Cardiac fibroblast (primary cell): Measurements from ENCODE around the gene PYGM.

ENCODE experiments used
- DNase-seq, 2 donors: peaks; one replicate each; pipeline versions ENCODE4 v3.0.0 to v3.0.0-alpha.2; 2010; ENCODE audit warnings: low read depth in 2 of 2
- H3K4me3 ChIP-seq, 2 donors: replicated peaks in 1 of 2; 1 replicate in 1 of 2; 2 replicates in 1 of 2; pipeline ENCODE4 v1.5.1; 2011; ENCODE audit warnings: low read depth in 2 of 2, low read length in 2 of 2, mild to moderate bottlenecking in 2 of 2, moderate library complexity in 1 of 2
- TF ChIP-seq, protein P1 (sequence below): IDR thresholded peaks from one replicate; pipeline ENCODE4 v1.5.1; 2011; ENCODE audit warnings: low read depth, mild to moderate bottlenecking, low read length, inconsistent platforms

PYGM gene

DNA sequence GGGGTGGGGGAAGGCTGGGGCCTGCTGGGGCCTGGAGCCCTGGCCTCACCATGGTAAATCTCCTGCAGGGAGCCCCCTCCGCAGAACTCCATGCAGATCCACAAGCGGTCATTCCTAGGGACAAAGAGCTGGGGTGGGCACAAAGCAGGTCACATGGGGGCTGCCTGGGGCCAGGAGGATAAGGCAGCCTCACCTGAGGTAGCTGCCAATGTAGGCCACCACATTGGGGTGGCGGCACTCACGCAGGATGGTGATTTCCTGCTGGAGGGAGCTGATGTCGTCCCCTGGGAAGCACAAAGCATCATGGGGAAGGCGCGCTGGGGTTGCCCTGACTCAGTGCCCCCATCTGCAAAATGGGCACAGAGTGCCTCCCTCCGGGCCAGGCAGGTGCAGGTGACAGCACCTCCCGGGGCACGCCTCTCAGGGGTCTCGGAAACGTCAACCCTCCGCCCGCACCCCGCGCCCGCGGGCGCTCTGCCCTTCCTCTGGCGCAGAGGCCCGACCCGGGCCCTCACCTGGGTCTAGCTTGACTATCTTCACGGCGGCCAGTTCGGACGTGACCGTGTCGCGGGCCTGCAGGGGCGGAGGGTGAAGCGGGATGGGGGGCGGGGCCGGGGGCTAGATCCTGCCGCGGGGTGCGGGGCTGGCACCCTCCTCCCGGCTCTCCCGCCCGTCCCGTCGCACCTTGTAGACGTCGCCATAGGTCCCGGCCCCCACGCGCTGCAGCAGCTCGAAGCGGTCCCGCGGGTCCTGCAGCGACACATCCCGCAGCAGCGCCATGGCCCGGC, 42.8 kb upstream of the PYGM start:
- no peak for DNase-seq
- H3K4me3 ChIP-seq, result peak overlapping the region; percentile 49 to 62
- TF ChIP-seq, protein P1, sequence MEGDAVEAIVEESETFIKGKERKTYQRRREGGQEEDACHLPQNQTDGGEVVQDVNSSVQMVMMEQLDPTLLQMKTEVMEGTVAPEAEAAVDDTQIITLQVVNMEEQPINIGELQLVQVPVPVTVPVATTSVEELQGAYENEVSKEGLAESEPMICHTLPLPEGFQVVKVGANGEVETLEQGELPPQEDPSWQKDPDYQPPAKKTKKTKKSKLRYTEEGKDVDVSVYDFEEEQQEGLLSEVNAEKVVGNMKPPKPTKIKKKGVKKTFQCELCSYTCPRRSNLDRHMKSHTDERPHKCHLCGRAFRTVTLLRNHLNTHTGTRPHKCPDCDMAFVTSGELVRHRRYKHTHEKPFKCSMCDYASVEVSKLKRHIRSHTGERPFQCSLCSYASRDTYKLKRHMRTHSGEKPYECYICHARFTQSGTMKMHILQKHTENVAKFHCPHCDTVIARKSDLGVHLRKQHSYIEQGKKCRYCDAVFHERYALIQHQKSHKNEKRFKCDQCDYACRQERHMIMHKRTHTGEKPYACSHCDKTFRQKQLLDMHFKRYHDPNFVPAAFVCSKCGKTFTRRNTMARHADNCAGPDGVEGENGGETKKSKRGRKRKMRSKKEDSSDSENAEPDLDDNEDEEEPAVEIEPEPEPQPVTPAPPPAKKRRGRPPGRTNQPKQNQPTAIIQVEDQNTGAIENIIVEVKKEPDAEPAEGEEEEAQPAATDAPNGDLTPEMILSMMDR, result no peak

DNA sequence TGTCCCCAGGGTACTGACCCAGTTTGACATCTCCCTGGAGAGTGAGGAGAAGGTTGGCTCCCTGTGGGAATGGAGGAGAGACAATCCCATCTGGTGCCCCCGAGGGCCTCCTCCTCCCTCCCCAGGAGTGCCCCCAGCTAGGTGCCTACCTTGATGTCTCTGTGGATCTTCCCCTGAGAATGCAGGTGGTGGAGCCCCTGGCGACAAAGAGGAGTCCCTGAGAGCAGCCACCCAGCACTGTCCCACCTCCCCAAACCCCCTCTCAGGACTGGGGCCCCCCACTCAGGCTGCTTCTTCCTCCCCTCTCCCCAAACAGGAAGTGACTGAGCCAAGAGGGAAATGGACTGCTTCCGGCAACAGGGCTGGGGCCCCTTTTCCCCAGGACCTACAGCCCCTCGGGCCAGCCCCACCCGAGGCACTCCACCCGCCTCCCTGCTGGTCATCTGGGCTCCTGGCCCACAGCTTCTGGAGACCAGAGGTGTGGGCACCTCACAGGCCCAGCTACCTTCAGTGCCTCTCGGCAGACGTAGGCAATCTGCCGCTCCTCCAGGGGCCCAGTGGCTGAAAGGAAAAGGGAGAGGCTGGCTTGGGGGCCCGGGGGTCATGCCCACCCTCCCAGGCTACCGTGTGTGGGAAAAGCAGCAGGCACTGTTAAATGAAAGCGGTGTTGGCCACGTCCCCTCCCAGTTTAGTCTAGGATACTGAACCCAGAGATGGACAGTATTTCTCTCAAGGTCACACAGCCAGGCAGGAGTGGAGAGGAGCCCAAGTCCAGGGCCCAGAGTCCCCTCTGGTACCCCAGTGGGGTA, 42.0 kb upstream of the PYGM start:
- no peak for DNase-seq
- H3K4me3 ChIP-seq, result no peak overlapping the region
- TF ChIP-seq, protein P1, result no peak

DNA sequence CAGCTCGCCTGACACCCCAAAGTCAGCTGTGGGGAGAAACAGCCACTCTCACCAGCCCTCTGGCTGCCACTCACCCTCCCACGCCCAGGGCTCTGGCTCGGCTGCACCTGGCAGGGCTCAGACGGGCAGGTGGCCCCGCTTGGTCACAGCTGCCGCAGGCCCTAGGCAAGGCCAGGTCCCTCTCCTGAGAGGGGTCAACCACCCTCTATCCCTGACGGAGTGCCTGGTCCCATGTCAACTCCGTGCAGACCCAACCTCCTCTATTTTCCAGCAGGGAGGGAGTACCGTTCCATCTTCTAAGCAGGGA, 41.3 kb upstream of the PYGM start:
- TF ChIP-seq, protein P1, result no peak
- DNase-seq, result no peak
- H3K4me3 ChIP-seq, result no peak overlapping the region

DNA sequence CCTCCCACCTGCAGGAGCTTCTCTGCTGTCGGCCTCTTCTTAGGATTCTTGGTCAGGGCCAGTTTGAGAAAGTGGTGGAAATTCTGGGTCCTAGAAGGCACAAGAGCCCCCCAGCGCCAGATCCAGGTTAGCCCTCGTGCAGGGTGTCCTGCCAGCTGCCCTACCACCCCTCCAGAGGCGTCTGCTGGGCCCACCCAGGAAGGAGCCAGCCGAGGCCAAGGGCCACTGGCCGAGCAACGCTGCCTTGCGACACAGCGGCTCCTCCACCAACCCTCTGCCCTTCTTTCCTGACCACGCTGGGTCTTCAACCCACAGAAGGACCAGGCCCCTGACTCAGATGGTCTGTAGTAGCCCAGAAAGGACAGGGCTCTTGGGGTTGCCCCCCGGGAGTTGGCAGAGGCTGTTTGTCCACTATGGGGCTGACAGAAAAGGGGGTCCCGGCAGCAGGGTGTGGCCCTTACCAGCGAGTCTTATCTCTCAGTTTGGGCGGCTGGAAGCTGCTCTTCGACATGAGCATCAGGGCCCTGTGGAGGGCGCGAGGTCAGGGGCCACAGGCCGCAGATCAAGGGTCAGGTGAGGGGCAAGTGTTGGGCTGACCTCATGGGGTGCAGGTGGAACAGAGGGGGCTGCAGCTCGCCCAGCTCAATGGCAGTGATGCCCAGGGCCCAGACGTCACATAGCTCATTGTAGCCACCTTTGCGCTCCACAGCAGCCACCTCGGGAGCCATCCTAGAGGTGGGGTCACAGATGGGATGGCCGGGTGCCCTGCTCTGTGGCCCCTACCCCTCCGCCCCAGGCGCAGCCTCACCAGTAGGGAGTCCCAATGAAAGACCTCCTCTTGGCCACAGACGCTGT, 40.8 kb upstream of the PYGM start:
- no peak for DNase-seq
- H3K4me3 ChIP-seq, result no peak overlapping the region
- TF ChIP-seq, protein P1, result no peak

DNA sequence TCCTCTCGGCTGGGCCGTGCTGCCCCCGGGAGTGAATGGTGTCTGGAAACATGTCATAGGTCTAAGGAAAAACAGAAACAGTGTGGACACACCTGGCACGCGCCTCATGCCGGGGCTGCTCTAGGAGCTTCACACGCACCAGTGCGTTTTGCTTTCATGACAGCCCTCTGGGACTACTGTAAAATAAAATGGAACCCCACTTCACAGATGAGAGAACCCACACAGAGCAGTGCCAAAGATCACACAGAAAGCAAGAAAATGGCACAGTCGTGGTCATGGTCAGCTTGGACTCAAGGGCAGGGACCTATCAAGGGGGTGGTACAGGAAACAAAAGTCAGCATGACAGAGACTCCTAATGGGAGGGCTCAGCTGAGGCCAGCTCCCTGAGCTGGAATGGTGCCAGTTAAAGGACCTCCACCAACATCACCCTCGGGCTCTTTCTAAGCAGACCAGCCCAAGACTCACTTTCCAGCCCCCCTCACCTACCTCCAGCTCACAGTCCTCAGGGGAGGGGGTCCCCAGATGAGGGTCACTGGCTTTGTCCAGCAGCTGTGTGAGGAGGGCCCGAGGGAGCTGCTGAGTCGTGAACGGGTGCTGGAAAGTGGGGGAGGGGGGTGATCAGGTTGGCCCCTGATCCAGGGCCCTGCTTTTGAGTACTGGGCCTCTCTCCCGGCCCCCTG, 40.0 kb upstream of the PYGM start:
- H3K4me3 ChIP-seq, result no peak overlapping the region
- DNase-seq, result no peak

DNA sequence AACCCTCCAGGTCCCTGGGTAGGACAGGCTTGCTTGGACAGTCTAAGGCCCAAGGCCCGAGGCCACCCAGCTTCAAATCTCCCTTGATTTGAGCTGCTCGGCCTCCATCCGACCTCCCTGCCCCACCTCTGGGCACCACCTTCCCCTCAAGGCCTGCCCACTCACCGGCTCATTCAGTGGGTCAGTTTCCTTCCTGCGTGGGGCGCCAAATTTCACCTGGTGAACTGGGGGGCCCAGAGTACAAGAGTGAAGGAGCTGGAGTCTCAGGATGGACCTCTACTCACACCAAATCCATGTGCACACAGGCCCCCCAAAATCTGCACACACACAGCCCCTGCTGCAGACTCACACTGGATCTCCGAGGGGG, 39.5 kb upstream of the PYGM start:
- TF ChIP-seq, protein P1, result no peak
- DNase-seq, result no peak
- H3K4me3 ChIP-seq, result no peak overlapping the region

More for the DNA sequence above, 40.0 kb upstream of the PYGM start:
- TF ChIP-seq, protein P1, result no peak
